Measurements from ENCODE around the gene CFAP61. TPM values are rescaled to one million over a fixed set of nuclear protein-coding genes. Genes with fewer than 3 reads are reported as not detected.

The CFAP61 gene
- total RNA-seq, 4 donors from 2014 or later, result not detected

- DNase-seq (ENCODE audit: low spot score), result no peak
- ATAC-seq (ENCODE audit: low FRiP score), result no peak
- TF ChIP-seq, protein P1, sequence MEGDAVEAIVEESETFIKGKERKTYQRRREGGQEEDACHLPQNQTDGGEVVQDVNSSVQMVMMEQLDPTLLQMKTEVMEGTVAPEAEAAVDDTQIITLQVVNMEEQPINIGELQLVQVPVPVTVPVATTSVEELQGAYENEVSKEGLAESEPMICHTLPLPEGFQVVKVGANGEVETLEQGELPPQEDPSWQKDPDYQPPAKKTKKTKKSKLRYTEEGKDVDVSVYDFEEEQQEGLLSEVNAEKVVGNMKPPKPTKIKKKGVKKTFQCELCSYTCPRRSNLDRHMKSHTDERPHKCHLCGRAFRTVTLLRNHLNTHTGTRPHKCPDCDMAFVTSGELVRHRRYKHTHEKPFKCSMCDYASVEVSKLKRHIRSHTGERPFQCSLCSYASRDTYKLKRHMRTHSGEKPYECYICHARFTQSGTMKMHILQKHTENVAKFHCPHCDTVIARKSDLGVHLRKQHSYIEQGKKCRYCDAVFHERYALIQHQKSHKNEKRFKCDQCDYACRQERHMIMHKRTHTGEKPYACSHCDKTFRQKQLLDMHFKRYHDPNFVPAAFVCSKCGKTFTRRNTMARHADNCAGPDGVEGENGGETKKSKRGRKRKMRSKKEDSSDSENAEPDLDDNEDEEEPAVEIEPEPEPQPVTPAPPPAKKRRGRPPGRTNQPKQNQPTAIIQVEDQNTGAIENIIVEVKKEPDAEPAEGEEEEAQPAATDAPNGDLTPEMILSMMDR (IDR thresholded peaks at IDR 0.05), result no peak
These were observed 323.5 kb downstream of the CFAP61 start for GRCh38 chr20:20375862-20376261.

- TF ChIP-seq, protein P1 (IDR thresholded peaks at IDR 0.05), result no peak
- DNase-seq (ENCODE audit: low spot score) (no peak), ATAC-seq (ENCODE audit: low FRiP score) (no peak)
These were observed 333.9 kb downstream of the CFAP61 start for GRCh38 chr20:20386192-20386591.

GRCh38 chr20:20390393-20390792 is 338.1 kb downstream of the CFAP61 start:
- no peak for ATAC-seq (ENCODE audit: low FRiP score)
- TF ChIP-seq, protein P1 (IDR thresholded peaks at IDR 0.05), result no peak
- no peak for DNase-seq (ENCODE audit: low spot score)

DNA sequence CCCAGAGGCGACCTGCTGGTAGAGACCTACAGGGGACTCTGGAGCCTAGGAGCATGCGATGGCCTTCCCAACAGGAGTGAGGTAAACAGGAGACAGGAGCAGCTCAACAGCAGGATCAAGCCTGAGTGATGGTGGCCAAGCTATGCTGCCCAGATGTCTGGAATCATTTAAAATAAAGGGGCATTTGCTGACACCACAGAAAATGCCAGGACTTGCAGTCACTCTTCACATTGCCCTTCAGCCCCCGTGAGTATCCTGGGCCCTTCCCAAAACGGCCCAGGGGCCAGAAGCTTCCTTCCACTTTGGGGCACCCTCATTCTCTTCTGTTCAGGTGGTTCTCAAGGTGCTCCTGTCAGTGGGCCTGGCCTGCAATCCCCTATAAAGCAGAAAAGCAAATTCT is 338.8 kb downstream of the CFAP61 start:
- DNase-seq (ENCODE audit: low spot score) (no peak), ATAC-seq (ENCODE audit: low FRiP score) (no peak)

DNA sequence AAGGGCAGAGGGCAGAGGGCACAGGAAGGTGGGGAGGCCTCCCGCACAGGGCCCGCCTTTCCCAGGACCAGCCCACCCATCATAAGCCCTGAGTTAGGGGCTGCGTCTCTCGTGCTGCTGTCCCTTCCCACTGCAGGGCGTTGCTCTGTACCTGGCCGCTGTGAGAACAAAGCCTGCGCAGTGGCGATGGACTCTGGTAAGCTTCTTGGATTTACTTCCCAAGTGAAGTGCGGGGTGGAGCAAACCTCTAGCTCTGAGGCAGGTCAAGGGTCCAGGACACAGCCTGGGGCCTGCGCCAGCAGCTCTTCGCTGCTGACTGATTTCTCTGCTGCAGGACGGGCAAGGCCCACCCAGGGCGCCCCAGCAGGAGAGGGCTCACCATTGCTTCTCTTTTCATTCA is 339.4 kb downstream of the CFAP61 start:
- ATAC-seq (ENCODE audit: low FRiP score) (no peak), DNase-seq (ENCODE audit: low spot score) (no peak)
- TF ChIP-seq, protein P1 (IDR thresholded peaks at IDR 0.05), result no peak

More for the DNA sequence above, 338.8 kb downstream of the CFAP61 start:
- TF ChIP-seq, protein P1 (IDR thresholded peaks at IDR 0.05), result no peak

DNA sequence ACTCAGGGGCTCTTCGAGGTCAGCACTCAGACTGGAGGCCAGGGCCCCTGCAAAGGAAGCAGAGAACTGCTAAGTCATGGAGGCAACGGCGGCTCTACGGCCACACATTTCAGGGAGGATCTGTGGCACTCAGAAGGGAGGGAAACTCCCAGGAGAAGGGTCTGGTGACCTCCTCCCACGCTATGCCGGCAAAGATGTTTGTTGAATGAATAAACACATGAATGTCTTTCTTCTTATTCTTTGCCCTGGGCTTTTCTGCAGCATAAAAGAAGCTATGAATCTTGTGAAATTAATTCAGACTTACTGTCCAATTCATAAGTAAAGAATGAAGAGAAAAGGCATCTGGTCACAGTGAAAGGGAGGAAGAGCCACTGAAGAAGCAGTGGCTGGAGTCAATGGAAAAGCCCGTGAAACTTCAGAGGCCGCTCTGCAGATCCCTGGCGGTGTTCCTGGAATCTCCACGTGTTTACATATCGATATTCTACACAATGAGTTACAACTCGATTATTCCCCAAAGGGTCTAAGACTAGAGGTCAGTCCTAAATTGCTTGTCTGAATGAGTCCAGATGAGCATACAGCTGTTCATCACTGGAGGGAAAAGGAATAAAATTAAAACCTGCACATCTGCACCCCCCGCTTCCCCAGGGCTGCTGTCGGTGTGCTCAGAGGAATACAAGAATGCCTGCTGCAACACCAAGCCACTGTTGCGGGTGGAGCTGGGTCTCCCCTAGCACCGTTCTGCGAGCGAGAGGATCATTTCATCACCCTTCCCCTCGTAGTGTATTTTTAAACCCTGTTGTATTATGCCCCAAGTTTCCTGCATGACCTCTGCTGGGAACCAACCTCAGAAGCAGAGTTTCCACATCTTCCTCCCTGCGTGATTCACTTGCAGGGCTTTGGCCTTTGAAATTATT is 341.1 kb downstream of the CFAP61 start:
- TF ChIP-seq, protein P1 (IDR thresholded peaks at IDR 0.05), result no peak
- no peak for DNase-seq (ENCODE audit: low spot score)
- no peak for ATAC-seq (ENCODE audit: low FRiP score)

DNA sequence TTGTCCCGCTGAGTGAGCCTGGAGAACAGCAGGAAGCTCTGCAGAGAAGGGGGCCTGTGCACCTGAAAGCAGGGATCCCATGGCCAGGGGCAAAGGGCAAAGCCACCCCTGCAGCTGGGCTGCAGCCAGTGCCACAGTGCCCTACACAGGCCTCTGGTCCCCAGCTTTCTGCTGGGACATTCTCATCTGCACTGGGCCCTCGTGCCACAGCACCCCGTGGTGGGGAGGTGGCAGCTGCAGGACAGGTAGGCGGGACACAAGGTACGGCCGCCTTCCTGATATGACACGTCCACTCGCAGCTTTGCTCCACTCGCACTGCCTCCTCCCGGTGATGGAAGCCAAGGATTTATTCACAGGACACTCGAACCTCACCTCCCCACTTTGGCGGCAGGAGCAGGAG is 342.8 kb downstream of the CFAP61 start:
- DNase-seq (ENCODE audit: low spot score) (no peak), ATAC-seq (ENCODE audit: low FRiP score) (no peak)
- TF ChIP-seq, protein P1 (IDR thresholded peaks at IDR 0.05), result no peak

Data from omental fat pad (tissue), 4 donors.